NB4 (cell line): Measurements from ENCODE around the gene ANKRD55.

Experiments
- MYC ChIP-seq: IDR thresholded peaks from 2 replicates; pipeline ENCODE4 v1.6.1; 2011; ENCODE audit warnings: low read depth, low read length
- POLR2A ChIP-seq: IDR thresholded peaks from 2 replicates; pipeline ENCODE4 v1.6.1; 2011; ENCODE audit warnings: mild to moderate bottlenecking; ENCODE audit not compliant: insufficient read length; ENCODE audit errors: extremely low read depth
- TF ChIP-seq, protein P1 (sequence below): IDR thresholded peaks from one replicate; pipeline ENCODE4 v1.5.1; 2012; ENCODE audit warnings: low read depth, low read length
- TF ChIP-seq, protein P2 (sequence below): IDR thresholded peaks from 2 replicates; pipeline ENCODE4 v1.6.1; 2011; ENCODE audit warnings: low read depth, low read length

DNA sequence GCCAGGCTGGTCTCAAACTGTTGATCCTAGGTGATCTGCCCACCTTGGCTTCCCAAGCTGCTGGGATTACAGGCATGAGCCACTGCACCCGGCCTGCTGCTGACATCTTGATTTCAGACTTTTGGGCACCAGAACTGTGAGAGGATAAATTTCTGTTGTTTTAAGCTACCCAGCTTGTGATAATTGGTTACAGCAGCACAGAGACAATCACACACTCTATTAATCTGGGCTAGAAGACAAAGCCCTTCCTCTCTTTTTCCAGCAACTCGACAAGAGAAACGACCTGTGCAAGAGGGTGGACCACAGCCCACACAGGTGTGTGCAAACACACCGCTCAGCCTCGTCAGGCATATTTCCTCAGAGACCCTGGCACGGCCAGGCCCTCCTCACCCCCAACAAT, 4.5 kb downstream of the ANKRD55 start:
- TF ChIP-seq, protein P1, sequence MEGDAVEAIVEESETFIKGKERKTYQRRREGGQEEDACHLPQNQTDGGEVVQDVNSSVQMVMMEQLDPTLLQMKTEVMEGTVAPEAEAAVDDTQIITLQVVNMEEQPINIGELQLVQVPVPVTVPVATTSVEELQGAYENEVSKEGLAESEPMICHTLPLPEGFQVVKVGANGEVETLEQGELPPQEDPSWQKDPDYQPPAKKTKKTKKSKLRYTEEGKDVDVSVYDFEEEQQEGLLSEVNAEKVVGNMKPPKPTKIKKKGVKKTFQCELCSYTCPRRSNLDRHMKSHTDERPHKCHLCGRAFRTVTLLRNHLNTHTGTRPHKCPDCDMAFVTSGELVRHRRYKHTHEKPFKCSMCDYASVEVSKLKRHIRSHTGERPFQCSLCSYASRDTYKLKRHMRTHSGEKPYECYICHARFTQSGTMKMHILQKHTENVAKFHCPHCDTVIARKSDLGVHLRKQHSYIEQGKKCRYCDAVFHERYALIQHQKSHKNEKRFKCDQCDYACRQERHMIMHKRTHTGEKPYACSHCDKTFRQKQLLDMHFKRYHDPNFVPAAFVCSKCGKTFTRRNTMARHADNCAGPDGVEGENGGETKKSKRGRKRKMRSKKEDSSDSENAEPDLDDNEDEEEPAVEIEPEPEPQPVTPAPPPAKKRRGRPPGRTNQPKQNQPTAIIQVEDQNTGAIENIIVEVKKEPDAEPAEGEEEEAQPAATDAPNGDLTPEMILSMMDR = no peak
- TF ChIP-seq POLR2A = no peak
- TF ChIP-seq, protein P2, sequence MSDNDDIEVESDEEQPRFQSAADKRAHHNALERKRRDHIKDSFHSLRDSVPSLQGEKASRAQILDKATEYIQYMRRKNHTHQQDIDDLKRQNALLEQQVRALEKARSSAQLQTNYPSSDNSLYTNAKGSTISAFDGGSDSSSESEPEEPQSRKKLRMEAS = no peak
- no peak for TF ChIP-seq MYC
